ENCODE results near the gene DDX24. TPM values are rescaled to one million over a fixed set of nuclear protein-coding genes. Genes with fewer than 3 reads are reported as not detected.
A peak's percentile ranks its signal among the peaks of the same experiment; 100 is the strongest.

DDX24 gene
- total RNA-seq, 4 donors from 2014 or later, result 116 to 170 (median 151) TPM

DNA sequence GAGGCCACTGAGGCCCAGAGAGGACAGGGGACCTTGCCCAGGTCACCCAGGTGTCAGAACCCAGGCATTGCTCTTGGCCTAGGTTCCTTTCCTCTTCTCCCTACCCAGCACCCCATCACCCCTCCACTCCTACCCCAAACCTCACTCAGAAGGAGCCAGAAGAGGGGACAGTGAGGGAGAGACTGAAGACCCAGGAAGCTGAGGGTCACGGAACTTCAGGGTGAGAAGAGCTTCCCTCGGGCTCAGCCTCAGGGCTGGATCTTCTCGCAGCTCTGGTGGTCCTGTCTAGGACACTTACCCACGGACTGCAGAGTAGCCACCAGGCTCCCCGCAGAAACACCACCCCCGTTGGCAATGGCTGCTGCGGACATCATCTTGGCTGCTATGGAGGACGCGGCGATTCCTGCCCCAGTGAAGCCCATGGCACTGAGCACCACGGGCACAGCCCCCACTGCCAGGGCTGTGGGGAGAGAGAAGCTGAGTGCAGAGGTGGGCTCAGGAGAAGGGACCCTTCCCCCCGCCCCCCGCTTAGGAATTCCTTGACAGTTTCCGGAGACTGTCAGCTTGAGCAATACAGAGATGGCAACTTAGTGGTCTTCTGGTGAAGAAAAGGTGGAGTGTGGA is 47.3 kb upstream of the DDX24 start:
- Histone ChIP-seq H3K9me3 (no peaks in the 10 kb centered on the region), H3K4me1 (peaks cover 0 to 17% (median 7%) of the 10 kb centered on the region in 4 donors), H3K27me3 (no peaks in the 10 kb centered on the region), H3K36me3 (peaks cover 0 to 29% (median 0%) of the 10 kb centered on the region in 3 donors), H3K4me3 (peak overlapping the region in 2 of 4 donors; percentile 34 to 59), H3K27ac (peak overlapping the region; percentile 86 to 95 (median 88))
- WGBS, 2 donors, result 91 to 96% methylated on average over 13 of the region's 14 CpGs
- DNase-seq (ENCODE audit: low spot score in 2 of 2), result no peak
- TF ChIP-seq CTCF (IDR thresholded peaks at IDR 0.05) (no peak), EP300 (IDR thresholded peaks at IDR 0.05) (no peak)

DNA sequence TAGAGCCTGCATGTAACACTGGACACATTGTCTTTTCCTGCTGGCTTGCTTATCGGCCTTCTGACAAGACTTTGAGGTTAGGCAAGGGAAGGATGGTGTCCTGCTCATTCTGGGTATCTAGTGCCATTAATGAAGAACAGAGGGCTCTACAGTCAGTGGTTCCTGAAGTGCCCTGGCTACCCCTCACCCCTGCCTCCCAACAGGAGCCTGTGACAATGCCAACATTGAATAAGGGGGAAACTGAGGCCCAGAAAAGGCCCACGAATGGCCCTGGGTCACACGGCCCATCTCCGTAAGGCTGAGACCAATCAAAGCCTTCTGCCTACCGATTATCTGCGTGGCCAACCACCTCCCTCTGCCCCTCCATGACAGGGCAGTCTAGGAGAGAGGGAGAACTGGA is 46.3 kb upstream of the DDX24 start:
- H3K9me3 ChIP-seq, result no peaks in the 10 kb centered on the region
- peaks cover 0 to 17% (median 7%) of the 10 kb centered on the region in 4 donors for H3K4me1 ChIP-seq
- TF ChIP-seq POLR2A (IDR thresholded peaks at IDR 0.05) (no peak), EP300 (IDR thresholded peaks at IDR 0.05) (no peak)
- H3K36me3 ChIP-seq, result peaks cover 0 to 29% (median 0%) of the 10 kb centered on the region in 3 donors
- H3K4me3 ChIP-seq, result no peak overlapping the region
- no peak overlapping the region for H3K27ac ChIP-seq
- H3K27me3 ChIP-seq, result no peaks in the 10 kb centered on the region
- WGBS, 2 donors, result 82% methylated on average over 6 of the region's 6 CpGs
- peak in 1 of 2 donors; percentile 2 for DNase-seq (ENCODE audit: low spot score in 2 of 2)

- Histone ChIP-seq H3K4me3 (no peak overlapping the region), H3K27me3 (no peaks in the 10 kb centered on the region), H3K9me3 (no peaks in the 10 kb centered on the region), H3K36me3 (peaks cover 0 to 29% (median 0%) of the 10 kb centered on the region in 3 donors), H3K4me1 (peaks cover 0 to 17% (median 7%) of the 10 kb centered on the region in 4 donors), H3K27ac (no peak overlapping the region)
- no peak for TF ChIP-seq EP300 (IDR thresholded peaks at IDR 0.05)
- TF ChIP-seq CTCF (IDR thresholded peaks at IDR 0.05), result no peak
- TF ChIP-seq POLR2A (IDR thresholded peaks at IDR 0.05), result no peak
- 76 to 82% methylated on average over 5 of the region's 5 CpGs for WGBS, 2 donors
- peak in 1 of 2 donors; percentile 1 for DNase-seq (ENCODE audit: low spot score in 2 of 2)
These were observed 45.8 kb upstream of the DDX24 start for GRCh38 chr14:94126800-94127199.

DNA sequence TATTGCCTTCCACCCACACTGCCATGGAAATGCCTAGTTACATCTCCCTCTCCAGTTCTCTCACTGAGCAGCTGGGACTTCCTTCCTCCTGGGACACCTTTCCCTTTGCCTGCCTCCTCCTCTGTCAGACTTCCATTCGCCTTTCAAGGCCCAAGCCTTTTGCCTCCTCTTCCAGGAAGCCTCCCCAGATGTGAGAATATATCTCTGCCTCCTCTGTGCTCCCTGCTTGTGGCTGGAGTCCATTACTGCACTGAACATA is 45.3 kb upstream of the DDX24 start:
- 85 to 86% methylated on average over 1 of the region's 1 CpG for WGBS, 2 donors
- Histone ChIP-seq H3K27me3 (no peaks in the 10 kb centered on the region), H3K4me1 (peaks cover 0 to 17% (median 7%) of the 10 kb centered on the region in 4 donors), H3K9me3 (no peaks in the 10 kb centered on the region), H3K36me3 (peaks cover 0 to 29% (median 0%) of the 10 kb centered on the region in 3 donors), H3K27ac (no peak overlapping the region), H3K4me3 (no peak overlapping the region)
- no peak for DNase-seq (ENCODE audit: low spot score in 2 of 2)
- TF ChIP-seq CTCF (IDR thresholded peaks at IDR 0.05), result no peak
- no peak for TF ChIP-seq EP300 (IDR thresholded peaks at IDR 0.05)
- no peak for TF ChIP-seq POLR2A (IDR thresholded peaks at IDR 0.05)

- H3K27ac ChIP-seq, result no peak overlapping the region
- H3K4me3 ChIP-seq, result no peak overlapping the region
- H3K27me3 ChIP-seq, result no peaks in the 10 kb centered on the region
- no peak for TF ChIP-seq POLR2A (IDR thresholded peaks at IDR 0.05)
- no peak for TF ChIP-seq EP300 (IDR thresholded peaks at IDR 0.05)
- TF ChIP-seq CTCF (IDR thresholded peaks at IDR 0.05), result no peak
- DNase-seq (ENCODE audit: low spot score in 2 of 2), result peak in 1 of 2 donors; percentile 3
- peaks cover 0 to 17% (median 7%) of the 10 kb centered on the region in 4 donors for H3K4me1 ChIP-seq
- H3K36me3 ChIP-seq, result peaks cover 0 to 29% (median 0%) of the 10 kb centered on the region in 3 donors
- WGBS, 2 donors, result 84 to 86% methylated on average over 6 of the region's 6 CpGs
- H3K9me3 ChIP-seq, result peaks cover 0 to 1% (median 0%) of the 10 kb centered on the region in 4 donors
These were observed 44.8 kb upstream of the DDX24 start for GRCh38 chr14:94125659-94126418.
